Activated CD4-positive, alpha-beta T cell treated with anti-CD3 and anti-CD28 coated beads for 36 hours (primary cell): ENCODE results near the gene SCIN. TPM values are rescaled to one million over a fixed set of nuclear protein-coding genes. Genes with fewer than 3 reads are reported as not detected.
"Not testable (repeated sequence)": the region's sequence is repeated elsewhere in the genome, so short reads cannot be mapped to it uniquely, and the experiment has no call there.

Source experiments
- ATAC-seq: fragments of 200-7000 bp; cut with Tn5 transposase; one replicate; pipeline ENCODE4 v1.10.0; 2021; ENCODE audit warnings: mild to moderate bottlenecking, moderate library complexity
- CTCF ChIA-PET: fragments of 350-600 bp; sonication (Branson Sonifier 250); formaldehyde crosslinking; loops from one replicate; lab custom pipeline; 2021; ENCODE audit warnings: antibody characterized with exemption; lab: Charles Lee
- POLR2A ChIA-PET: fragments of 350-600 bp; sonication (Branson Sonifier 250); formaldehyde crosslinking; loops from one replicate; lab custom pipeline; 2021; ENCODE audit warnings: antibody characterized with exemption, inconsistent platforms; lab: Charles Lee
- DNase-seq: peaks from one replicate; pipeline ENCODE4 v3.0.0-alpha.2; 2020
- H3K27ac Mint-ChIP-seq: one replicate; pipeline ENCODE4 v1.8.0; 2021; ENCODE audit warnings: mixed read lengths
- H3K27me3 Mint-ChIP-seq: one replicate; pipeline ENCODE4 v1.8.0; 2021; ENCODE audit warnings: mixed read lengths
- H3K36me3 Mint-ChIP-seq: one replicate; pipeline ENCODE4 v1.8.0; 2021; ENCODE audit warnings: low read depth, mixed read lengths
- H3K4me1 Mint-ChIP-seq: one replicate; pipeline ENCODE4 v1.8.0; 2021; ENCODE audit warnings: mixed read lengths
- H3K4me3 Mint-ChIP-seq: one replicate; pipeline ENCODE4 v1.8.0; 2021; ENCODE audit warnings: mild to moderate bottlenecking, moderate library complexity, mixed read lengths
- H3K9me3 Mint-ChIP-seq: one replicate; pipeline ENCODE4 v1.8.0; 2021; ENCODE audit warnings: low read depth, mixed read lengths
- intact Hi-C, 2 experiments: fragments of 100-400 bp; cut with DNase I in 1 of 2; cut with micrococcal nuclease in 1 of 2; formaldehyde crosslinking; loops; one replicate each; pipeline versions ENCODE4 v1.14.2 to v1.15.1; 2022 to 2024; cut with DNase I, micrococcal nuclease
- total RNA-seq, 2 experiments: library from RNA; stranded (reverse); gene quantifications; one replicate each; pipeline ENCODE4 v1.2.3, GENCODE V29; 2021

The SCIN gene
- total RNA-seq, 2 experiments from 2014 or later: 0.25 to 0.64 TPM

DNA sequence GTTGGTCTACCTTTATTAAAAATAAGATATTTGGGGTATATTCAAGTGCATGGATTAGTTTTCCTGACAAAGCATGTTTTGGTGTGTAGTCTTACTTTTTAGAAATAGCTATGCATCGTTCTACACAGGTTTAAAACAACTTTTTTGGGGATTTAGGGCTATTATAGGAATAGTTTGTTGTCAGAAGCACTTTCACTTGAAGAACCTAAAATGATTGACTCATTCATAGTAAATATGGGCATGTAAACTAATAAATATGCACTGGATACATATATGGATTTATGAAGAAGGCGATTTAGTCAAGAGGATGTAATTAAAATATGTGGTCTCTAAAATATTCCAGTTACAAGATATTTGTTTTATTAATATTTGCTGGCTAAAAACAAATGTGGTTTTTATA, 118.9 kb downstream of the SCIN start:
- ChIA-PET POLR2A (interaction anchor here (0.7 kb wide), 1 partner anchor 644 kb away, joined by 6 read pairs; no protein-coding TSS in a partner anchor), CTCF (no interaction called here)
- Mint-ChIP-seq H3K36me3 (no peaks in the 10 kb centered on the region), H3K4me3 (no peak overlapping the region), H3K27me3 (no peaks in the 10 kb centered on the region), H3K27ac (no peak overlapping the region), H3K4me1 (peaks cover 36% of the 10 kb centered on the region), H3K9me3 (no peaks in the 10 kb centered on the region)
- intact Hi-C loops: loop anchor here (5.0 to 10.0 kb wide), 3 partner anchors 52 to 432 kb away; no protein-coding TSS in a partner anchor
- DNase-seq: no peak
- ATAC-seq: no peak

DNA sequence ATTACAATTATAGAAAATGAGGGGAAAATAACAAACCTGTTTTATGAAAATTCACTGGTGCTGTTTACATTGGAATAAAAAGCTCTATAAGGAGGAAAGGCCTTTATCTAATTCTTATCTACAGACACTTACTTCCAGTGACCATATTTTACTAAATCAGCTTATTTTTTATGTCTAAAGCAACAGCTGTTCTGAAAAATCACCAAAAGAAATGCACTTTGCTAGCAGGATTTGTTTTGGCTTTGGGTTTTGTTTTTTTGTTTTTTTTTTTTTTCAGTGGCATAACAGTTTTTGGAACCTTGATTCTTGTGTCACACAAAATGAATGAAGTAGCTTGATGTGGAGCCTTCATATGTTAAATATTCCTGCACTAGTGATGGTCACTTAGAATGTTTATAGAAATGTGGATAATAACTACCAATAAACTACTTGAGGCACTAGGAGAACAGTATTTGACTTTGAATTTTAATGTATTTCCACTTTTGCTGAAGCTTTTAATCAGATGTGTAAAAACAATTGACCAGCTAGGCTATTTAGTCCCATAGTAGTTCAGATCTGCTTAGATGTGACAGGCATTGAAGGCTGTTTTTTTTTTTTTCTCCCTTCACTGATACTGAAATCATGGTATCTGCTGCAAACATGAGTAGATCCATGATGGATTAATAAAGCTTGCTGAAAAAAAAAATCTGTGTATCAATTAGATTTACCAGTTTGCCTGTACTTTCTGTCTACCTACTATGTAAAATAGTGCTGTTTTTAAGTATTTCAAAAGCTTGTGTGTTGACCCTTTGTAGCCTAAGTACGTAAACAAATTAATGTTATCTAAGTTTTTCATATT, 119.7 kb downstream of the SCIN start:
- H3K27ac Mint-ChIP-seq: no peak overlapping the region
- intact Hi-C loops: no loop called here
- H3K9me3 Mint-ChIP-seq: no peaks in the 10 kb centered on the region
- no peaks in the 10 kb centered on the region for H3K36me3 Mint-ChIP-seq
- ATAC-seq: no peak
- peaks cover 39% of the 10 kb centered on the region for H3K4me1 Mint-ChIP-seq
- ChIA-PET POLR2A (interaction anchor here (0.7 kb wide), 2 partner anchors 11 to 644 kb away, joined by 6 to 11 read pairs; no protein-coding TSS in a partner anchor), CTCF (interaction anchor here (0.6 to 1.8 kb wide), 6 partner anchors 12 to 529 kb away, joined by 3 to 5 read pairs (median 4); no protein-coding TSS in a partner anchor)
- H3K4me3 Mint-ChIP-seq: no peak overlapping the region
- no peaks in the 10 kb centered on the region for H3K27me3 Mint-ChIP-seq
- DNase-seq: no peak

DNA sequence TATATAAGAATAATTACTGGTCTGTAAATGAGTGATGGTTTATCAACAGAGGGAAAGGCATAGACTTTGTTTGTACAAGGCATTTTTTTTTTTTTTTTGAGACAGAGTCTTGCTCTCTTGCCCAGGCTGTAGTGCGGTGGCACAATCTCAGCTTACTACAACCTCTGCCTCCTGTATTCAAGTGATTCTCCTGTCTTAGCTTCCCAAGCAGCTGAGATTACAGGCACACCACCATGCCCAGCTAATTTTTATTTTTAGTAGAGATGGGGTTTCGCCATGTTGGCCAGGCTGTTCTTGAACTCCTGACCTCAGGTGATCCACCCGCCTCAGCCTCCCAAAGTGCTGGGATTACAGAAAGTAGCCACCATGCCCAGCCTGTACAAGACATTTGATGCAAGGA, 120.9 kb downstream of the SCIN start:
- H3K27me3 Mint-ChIP-seq, intact Hi-C loops, H3K9me3 Mint-ChIP-seq, H3K4me3 Mint-ChIP-seq, POLR2A ChIA-PET, ATAC-seq, DNase-seq, H3K36me3 Mint-ChIP-seq, H3K27ac Mint-ChIP-seq: not testable (repeated sequence)
- H3K4me1 Mint-ChIP-seq: peaks cover 29% of the 10 kb centered on the region
- CTCF ChIA-PET: interaction anchor here (1.8 kb wide), 1 partner anchor 11 kb away, joined by 5 read pairs; no protein-coding TSS in a partner anchor

DNA sequence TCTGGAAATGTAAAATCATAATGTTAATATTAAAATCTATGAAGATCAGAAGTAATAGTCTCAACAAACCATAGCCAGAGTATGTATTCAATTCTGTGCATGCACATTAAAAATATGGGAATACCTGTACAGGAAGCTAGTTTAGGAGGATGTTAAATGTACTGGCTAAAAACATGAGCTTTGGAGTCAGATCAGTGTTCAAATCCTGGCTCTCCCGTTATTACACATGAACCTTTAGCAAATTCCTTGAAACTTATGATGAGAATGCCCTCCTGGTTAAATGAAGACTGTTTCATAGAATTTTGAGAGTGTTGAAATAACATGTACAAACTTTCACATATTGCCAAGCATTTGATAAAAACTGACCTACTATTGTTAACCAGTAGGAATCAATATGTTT, 121.5 kb downstream of the SCIN start:
- Mint-ChIP-seq H3K36me3 (no peaks in the 10 kb centered on the region), H3K4me3 (no peak overlapping the region), H3K27ac (no peak overlapping the region), H3K9me3 (no peaks in the 10 kb centered on the region), H3K4me1 (peaks cover 28% of the 10 kb centered on the region), H3K27me3 (no peaks in the 10 kb centered on the region)
- ATAC-seq (no peak), DNase-seq (no peak)
- CTCF ChIA-PET: interaction anchor here (0.6 to 1.8 kb wide), 3 partner anchors 10 to 1545 kb away, joined by 3 to 5 read pairs (median 3); no protein-coding TSS in a partner anchor
- intact Hi-C loops: no loop called here
- POLR2A ChIA-PET: no interaction called here

DNA sequence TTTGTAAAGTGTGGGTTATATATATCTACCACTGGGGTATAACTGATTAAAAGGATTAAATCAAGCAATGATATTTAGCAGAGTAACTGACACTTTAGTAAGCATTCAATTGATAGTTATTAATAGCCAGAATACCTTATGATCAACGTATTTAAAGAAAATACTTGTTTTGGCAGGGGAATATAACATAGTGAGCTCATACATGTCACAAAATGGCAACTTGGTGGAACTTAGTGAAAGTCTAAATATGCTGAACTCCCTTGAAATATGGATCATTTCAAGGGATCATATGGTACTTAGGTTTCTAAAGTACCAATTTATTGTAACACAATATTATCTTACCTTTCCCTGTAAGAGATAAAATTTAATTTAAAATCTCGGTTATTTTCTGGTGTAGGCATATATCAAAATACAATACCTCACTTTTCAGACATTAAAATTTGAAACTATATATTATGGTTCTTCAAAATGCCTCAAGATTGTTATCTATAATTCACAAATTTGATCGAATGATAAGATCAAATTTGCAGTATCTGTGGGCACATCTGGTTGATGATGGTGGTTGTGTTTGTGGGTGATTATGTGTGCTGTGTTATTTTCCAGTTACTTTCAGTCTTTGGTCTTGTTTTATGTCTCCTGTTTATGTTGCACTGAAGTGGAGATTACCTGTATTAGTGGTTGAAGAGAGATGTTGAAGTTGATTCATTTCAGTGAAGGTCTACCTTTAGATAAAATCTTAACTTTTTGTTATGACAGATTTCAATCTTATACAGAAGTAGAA, 122.1 kb downstream of the SCIN start:
- ChIA-PET CTCF (interaction anchor here (0.6 kb wide), 2 partner anchors 54 to 1546 kb away, joined by 3 read pairs; no protein-coding TSS in a partner anchor), POLR2A (no interaction called here)
- H3K36me3 Mint-ChIP-seq: no peaks in the 10 kb centered on the region
- no peak overlapping the region for H3K4me3 Mint-ChIP-seq
- H3K27me3 Mint-ChIP-seq: no peaks in the 10 kb centered on the region
- H3K27ac Mint-ChIP-seq: no peak overlapping the region
- H3K9me3 Mint-ChIP-seq: no peaks in the 10 kb centered on the region
- intact Hi-C loops: no loop called here
- ATAC-seq (no peak), DNase-seq (no peak)
- peaks cover 26% of the 10 kb centered on the region for H3K4me1 Mint-ChIP-seq

DNA sequence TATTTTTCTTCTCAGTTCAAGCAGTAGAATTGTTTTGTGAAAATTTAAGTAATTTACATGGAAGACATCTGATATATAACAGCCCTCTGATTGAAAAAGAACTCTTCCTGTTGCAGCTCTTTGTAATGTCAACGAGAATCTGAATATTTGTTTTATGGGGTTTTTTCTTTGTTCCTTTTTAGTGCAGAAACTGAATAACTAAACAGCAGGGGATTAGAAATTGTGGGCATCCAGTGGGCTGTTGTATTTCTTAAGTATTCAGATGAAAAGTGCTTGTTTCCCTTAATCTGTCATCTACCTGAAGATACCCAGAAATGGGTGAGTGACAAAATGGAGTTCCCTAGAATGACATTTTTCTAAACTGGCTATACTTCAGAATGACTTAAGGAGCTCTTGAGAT, 124.3 kb downstream of the SCIN start:
- ATAC-seq (peak; percentile 23), DNase-seq (no peak)
- H3K9me3 Mint-ChIP-seq: no peaks in the 10 kb centered on the region
- ChIA-PET POLR2A (no interaction called here), CTCF (no interaction called here)
- intact Hi-C loops: no loop called here
- no peak overlapping the region for H3K27ac Mint-ChIP-seq
- no peaks in the 10 kb centered on the region for H3K36me3 Mint-ChIP-seq
- H3K27me3 Mint-ChIP-seq: no peaks in the 10 kb centered on the region
- H3K4me3 Mint-ChIP-seq: no peak overlapping the region
- H3K4me1 Mint-ChIP-seq: peaks cover 10% of the 10 kb centered on the region

DNA sequence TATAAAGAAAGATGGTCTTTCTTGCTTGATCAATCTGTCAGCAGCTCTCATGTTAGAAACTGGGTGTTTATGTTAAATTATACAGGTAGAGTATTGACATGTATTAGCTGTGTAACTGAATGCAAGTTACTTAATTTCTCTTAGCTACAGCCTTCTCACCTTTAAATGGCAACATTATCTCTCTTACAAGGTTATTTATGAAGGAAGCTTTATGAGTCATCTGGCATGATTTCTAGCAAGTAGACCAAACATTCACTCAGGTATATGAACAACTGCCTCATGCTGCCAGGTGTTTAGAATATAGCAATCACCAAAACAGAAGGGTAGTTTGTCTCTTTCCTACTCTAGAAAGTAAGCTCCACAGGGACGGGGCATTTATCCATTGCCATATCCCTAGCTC, 125.4 kb downstream of the SCIN start:
- no peaks in the 10 kb centered on the region for H3K9me3 Mint-ChIP-seq
- ATAC-seq: no peak
- DNase-seq: no peak
- H3K36me3 Mint-ChIP-seq: no peaks in the 10 kb centered on the region
- POLR2A ChIA-PET: no interaction called here
- H3K4me3 Mint-ChIP-seq: no peak overlapping the region
- H3K4me1 Mint-ChIP-seq: peaks cover 9% of the 10 kb centered on the region
- H3K27me3 Mint-ChIP-seq: no peaks in the 10 kb centered on the region
- CTCF ChIA-PET: interaction anchor here (1.3 kb wide), 1 partner anchor 57 kb away, joined by 4 read pairs; no protein-coding TSS in a partner anchor
- H3K27ac Mint-ChIP-seq: no peak overlapping the region
- intact Hi-C loops: no loop called here

DNA sequence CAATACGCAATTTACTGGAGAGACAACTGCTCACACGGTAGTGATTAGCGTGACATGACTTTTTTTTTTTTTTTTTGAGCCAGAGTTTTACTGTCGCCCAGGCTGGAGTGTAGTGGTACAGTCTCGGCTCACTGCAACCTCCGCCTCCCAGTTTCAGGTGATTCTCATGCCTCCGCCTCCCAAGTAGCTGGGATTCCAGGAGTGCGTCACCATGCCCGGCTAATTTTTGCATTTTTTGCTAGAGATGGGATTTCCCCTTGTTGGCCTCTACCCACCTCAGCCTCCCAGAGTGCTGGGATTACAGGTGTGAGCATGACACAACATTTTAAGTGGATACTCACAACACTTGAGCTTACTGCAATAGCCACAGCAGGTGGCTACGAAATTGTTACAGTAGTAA, 128.8 kb downstream of the SCIN start:
- Mint-ChIP-seq H3K9me3 (peaks cover 4% of the 10 kb centered on the region), H3K4me3 (no peak overlapping the region), H3K27ac (no peak overlapping the region), H3K27me3 (no peaks in the 10 kb centered on the region), H3K36me3 (no peaks in the 10 kb centered on the region), H3K4me1 (peaks cover 5% of the 10 kb centered on the region)
- DNase-seq (no peak), ATAC-seq (no peak)
- intact Hi-C loops: no loop called here
- ChIA-PET CTCF (interaction anchor here (0.8 kb wide), 1 partner anchor 45 kb away, joined by 4 read pairs; no protein-coding TSS in a partner anchor), POLR2A (no interaction called here)

DNA sequence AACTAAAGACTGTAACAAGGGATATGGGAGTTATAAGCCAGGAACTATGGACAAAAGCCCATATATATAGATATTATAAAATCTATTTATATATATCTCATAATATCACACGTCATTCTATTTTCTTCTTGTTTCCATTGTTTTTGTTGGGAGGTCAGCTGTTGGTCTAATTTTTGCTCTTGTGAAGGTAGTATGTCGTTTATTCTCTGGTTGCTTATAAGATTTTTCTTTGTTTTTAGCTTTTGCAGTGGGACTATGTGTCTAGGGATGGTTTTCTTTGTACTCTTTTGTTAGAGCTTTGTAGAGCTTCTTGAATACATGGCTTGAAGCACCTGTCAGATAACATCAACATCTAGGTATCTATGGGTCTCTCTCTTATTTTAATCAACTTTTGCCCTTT, 130.9 kb downstream of the SCIN start:
- no peak overlapping the region for H3K27ac Mint-ChIP-seq
- peaks cover 4% of the 10 kb centered on the region for H3K9me3 Mint-ChIP-seq
- no peaks in the 10 kb centered on the region for H3K4me1 Mint-ChIP-seq
- no peaks in the 10 kb centered on the region for H3K27me3 Mint-ChIP-seq
- H3K4me3 Mint-ChIP-seq: no peak overlapping the region
- no peaks in the 10 kb centered on the region for H3K36me3 Mint-ChIP-seq
- CTCF ChIA-PET: interaction anchor here (1.3 to 1.5 kb wide), 2 partner anchors 10 to 15 kb away, joined by 3 to 5 read pairs; no protein-coding TSS in a partner anchor
- DNase-seq (no peak), ATAC-seq (no peak)
- intact Hi-C loops: no loop called here
- POLR2A ChIA-PET: interaction anchor here (0.6 kb wide), 1 partner anchor 11 kb away, joined by 11 read pairs; no protein-coding TSS in a partner anchor

DNA sequence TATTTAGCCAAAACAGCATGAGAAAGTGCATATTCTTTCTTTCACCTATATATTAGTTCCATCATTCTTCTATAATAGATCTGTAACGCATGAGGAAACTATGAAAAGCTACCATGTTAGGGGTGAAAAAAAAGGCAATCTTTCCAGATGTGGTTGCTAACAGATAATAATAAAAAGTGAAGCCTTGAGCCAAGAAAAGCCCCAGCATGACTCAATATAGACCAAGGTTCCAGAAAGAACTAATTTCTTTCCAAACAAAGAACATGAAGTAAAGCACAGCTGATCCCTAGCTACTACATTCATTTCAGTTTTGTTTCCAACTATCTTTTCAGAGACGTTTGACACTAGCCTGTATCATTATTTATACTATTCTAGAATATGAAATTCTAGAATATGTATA, 133.4 kb downstream of the SCIN start:
- ATAC-seq (no peak), DNase-seq (no peak)
- no peaks in the 10 kb centered on the region for H3K4me1 Mint-ChIP-seq
- ChIA-PET CTCF (no interaction called here), POLR2A (no interaction called here)
- no peak overlapping the region for H3K4me3 Mint-ChIP-seq
- intact Hi-C loops: no loop called here
- H3K9me3 Mint-ChIP-seq: peaks cover 4% of the 10 kb centered on the region
- no peak overlapping the region for H3K27ac Mint-ChIP-seq
- no peaks in the 10 kb centered on the region for H3K27me3 Mint-ChIP-seq
- H3K36me3 Mint-ChIP-seq: no peaks in the 10 kb centered on the region

DNA sequence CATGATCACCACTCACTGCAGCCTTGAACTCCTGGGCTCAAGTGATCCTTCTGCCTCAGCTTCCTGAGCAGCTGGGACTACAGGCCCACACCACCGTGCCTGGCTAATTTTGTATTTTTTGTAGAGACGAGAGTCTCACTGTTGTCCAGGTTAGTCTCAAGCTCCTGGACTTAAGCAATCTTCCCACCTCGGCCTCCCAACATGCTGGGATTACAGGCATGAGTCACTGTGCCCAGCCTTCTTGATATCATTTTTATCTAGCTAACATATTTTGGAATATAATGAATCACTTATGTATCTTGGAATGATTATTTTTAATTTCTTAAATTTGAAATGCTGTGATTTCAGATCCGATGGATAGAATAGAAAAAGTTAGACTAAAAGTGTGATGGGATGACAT, 135.4 kb downstream of the SCIN start:
- ChIA-PET CTCF (interaction anchor here (1.3 kb wide), 1 partner anchor 15 kb away, joined by 4 read pairs; no protein-coding TSS in a partner anchor), POLR2A (no interaction called here)
- Mint-ChIP-seq H3K4me3 (no peak overlapping the region), H3K9me3 (peaks cover 4% of the 10 kb centered on the region), H3K4me1 (no peaks in the 10 kb centered on the region), H3K36me3 (no peaks in the 10 kb centered on the region), H3K27me3 (no peaks in the 10 kb centered on the region), H3K27ac (no peak overlapping the region)
- intact Hi-C loops: no loop called here
- DNase-seq (no peak), ATAC-seq (no peak)
